Measurements from ENCODE around the gene PCDH18. TPM values are rescaled to one million over a fixed set of nuclear protein-coding genes. Genes with fewer than 3 reads are reported as not detected.
"Not testable (repeated sequence)": the region's sequence is repeated elsewhere in the genome, so short reads cannot be mapped to it uniquely, and the experiment has no call there.

The PCDH18 gene
- total and polyA plus RNA-seq, 3 experiments from 2014 or later: not detected

DNA sequence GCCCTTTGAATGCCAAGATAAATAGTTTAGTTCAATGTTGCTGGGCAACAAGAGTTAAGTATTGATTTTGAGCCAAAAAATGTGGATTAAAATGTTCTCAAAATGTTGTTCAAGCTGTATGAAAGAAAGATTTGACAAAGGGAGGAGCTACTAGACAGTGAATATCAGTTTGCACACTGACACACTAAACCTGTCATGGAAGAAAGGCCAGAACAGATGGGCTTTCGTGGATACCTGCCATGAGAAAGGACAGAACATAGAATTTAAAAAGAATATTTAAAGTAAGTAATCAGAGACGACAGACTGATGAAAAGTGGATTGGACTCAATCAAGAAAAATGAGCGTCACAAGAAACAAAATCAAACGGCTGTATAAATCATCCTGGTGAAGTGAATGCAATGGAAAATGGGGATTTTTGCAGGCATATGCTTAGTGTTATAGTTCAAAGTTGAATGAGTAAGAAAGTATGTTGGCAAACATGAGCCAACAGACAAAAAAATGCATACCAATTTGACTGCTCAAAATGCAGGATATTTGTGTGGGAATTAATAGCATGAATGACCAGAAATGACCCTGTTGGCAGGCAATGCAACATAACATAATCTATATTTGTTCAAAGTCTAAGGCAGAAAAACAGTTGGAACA lies 7.4 kb downstream of the PCDH18 start:
- H3K27ac ChIP-seq (ENCODE audit: low read depth, low read length): no peak overlapping the region
- DNase-seq: no peak
- peaks cover 0 to 2% of the 10 kb centered on the region in 2 donors for H3K27me3 Mint-ChIP-seq
- H3K4me3 ChIP-seq (ENCODE audit: low read length): no peak overlapping the region
- no peaks in the 10 kb centered on the region for H3K4me1 Mint-ChIP-seq
- H3K27me3 ChIP-seq (ENCODE audit: insufficient read depth, low read length, poor library complexity, severe bottlenecking): no peaks in the 10 kb centered on the region
- no peaks in the 10 kb centered on the region for H3K4me1 ChIP-seq (ENCODE audit: insufficient read depth, low read length)
- POLR2A ChIA-PET: no interaction called here
- no peaks in the 10 kb centered on the region for H3K36me3 Mint-ChIP-seq
- H3K9me3 Mint-ChIP-seq: peaks cover 0 to 10% (median 0%) of the 10 kb centered on the region in 5 donors
- no peaks in the 10 kb centered on the region for H3K36me3 ChIP-seq (ENCODE audit: insufficient read depth, low read length)
- no peak overlapping the region for H3K4me3 Mint-ChIP-seq
- H3K27ac Mint-ChIP-seq: no peak overlapping the region
- H3K9me3 ChIP-seq (ENCODE audit: low read length): no peaks in the 10 kb centered on the region
- CTCF ChIA-PET: no interaction called here

GRCh38 chr4:137523329-137523728 lies 9.0 kb downstream of the PCDH18 start:
- Histone ChIP-seq H3K4me3 (ENCODE audit: low read length) (no peak overlapping the region), H3K27ac (ENCODE audit: low read depth, low read length) (no peak overlapping the region), H3K4me1 (ENCODE audit: insufficient read depth, low read length) (no peaks in the 10 kb centered on the region), H3K27me3 (ENCODE audit: insufficient read depth, low read length, poor library complexity, severe bottlenecking) (no peaks in the 10 kb centered on the region), H3K36me3 (ENCODE audit: insufficient read depth, low read length) (no peaks in the 10 kb centered on the region), H3K9me3 (ENCODE audit: low read length) (no peaks in the 10 kb centered on the region)
- ChIA-PET POLR2A (no interaction called here), CTCF (no interaction called here)
- peaks cover 0 to 2% of the 10 kb centered on the region in 2 donors for H3K27me3 Mint-ChIP-seq
- H3K36me3 Mint-ChIP-seq: no peaks in the 10 kb centered on the region
- no peak overlapping the region for H3K4me3 Mint-ChIP-seq
- DNase-seq: no peak
- H3K9me3 Mint-ChIP-seq: peaks cover 0 to 10% (median 2%) of the 10 kb centered on the region in 5 donors
- no peak overlapping the region for H3K27ac Mint-ChIP-seq
- H3K4me1 Mint-ChIP-seq: no peaks in the 10 kb centered on the region

DNA sequence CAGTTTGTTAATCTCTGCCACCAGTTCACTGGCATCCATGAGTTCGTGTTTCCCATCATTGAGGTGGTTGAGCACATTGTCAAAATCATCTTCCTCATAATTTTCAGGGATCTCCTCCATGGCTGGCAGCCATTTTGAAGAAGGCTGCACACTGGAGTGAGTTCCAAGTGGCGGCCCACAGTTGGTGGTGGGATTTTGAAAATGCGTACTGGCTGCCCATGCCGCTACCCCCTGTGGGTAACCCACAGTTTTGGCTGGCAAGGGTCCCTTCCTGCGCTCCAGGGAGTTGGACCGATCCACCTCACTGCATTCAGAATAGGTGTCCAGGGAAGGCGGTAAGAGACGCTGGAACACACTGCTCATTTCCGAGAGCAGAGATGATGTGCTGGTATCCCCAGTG lies 11.2 kb downstream of the PCDH18 start:
- CTCF ChIA-PET: no interaction called here
- Histone ChIP-seq H3K36me3 (ENCODE audit: insufficient read depth, low read length) (no peaks in the 10 kb centered on the region), H3K4me3 (ENCODE audit: low read length) (no peak overlapping the region), H3K9me3 (ENCODE audit: low read length) (no peaks in the 10 kb centered on the region), H3K4me1 (ENCODE audit: insufficient read depth, low read length) (no peaks in the 10 kb centered on the region), H3K27me3 (ENCODE audit: insufficient read depth, low read length, poor library complexity, severe bottlenecking) (no peaks in the 10 kb centered on the region), H3K27ac (ENCODE audit: low read depth, low read length) (no peak overlapping the region)
- POLR2A ChIA-PET: no interaction called here
- Mint-ChIP-seq H3K36me3 (no peaks in the 10 kb centered on the region), H3K4me3 (no peak overlapping the region), H3K27ac (no peak overlapping the region), H3K9me3 (peaks cover 0 to 10% (median 2%) of the 10 kb centered on the region in 5 donors), H3K4me1 (no peaks in the 10 kb centered on the region), H3K27me3 (peaks cover 0 to 2% of the 10 kb centered on the region in 2 donors)
- no peak for DNase-seq

GRCh38 chr4:137519406-137519805 lies 12.9 kb downstream of the PCDH18 start:
- Histone ChIP-seq H3K27me3 (ENCODE audit: insufficient read depth, low read length, poor library complexity, severe bottlenecking) (no peaks in the 10 kb centered on the region), H3K4me3 (ENCODE audit: low read length) (no peak overlapping the region), H3K27ac (ENCODE audit: low read depth, low read length) (no peak overlapping the region), H3K36me3 (ENCODE audit: insufficient read depth, low read length) (no peaks in the 10 kb centered on the region), H3K4me1 (ENCODE audit: insufficient read depth, low read length) (no peaks in the 10 kb centered on the region), H3K9me3 (ENCODE audit: low read length) (no peaks in the 10 kb centered on the region)
- Mint-ChIP-seq H3K27me3 (peaks cover 0 to 2% of the 10 kb centered on the region in 2 donors), H3K4me1 (no peaks in the 10 kb centered on the region), H3K36me3 (no peaks in the 10 kb centered on the region), H3K27ac (no peak overlapping the region), H3K9me3 (peaks cover 0 to 6% (median 2%) of the 10 kb centered on the region in 5 donors), H3K4me3 (no peak overlapping the region)
- ChIA-PET POLR2A (no interaction called here), CTCF (interaction anchor here (0.6 kb wide), 1 partner anchor 36 kb away, joined by 3 read pairs; no protein-coding TSS in a partner anchor)
- no peak for DNase-seq

DNA sequence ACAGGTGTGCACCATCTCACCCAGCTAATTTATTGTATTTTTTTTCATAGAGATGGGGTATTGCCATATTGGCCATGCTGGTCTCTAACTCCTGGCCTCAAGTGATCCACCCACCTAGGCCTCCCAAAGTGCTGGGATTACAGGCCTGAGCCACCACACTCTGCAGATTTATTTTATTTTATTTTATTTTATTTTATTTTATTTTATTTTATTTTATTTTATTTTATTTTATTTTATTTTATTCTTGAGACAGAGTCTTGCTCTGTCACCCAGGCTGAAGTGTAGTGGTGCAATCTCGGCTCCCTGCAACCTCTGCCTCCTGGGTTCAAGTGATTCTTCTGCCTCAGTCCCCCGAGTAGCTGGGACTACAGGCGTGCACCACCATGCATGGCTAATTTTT lies 15.0 kb downstream of the PCDH18 start:
- H3K4me3 Mint-ChIP-seq; H3K27me3 ChIP-seq (ENCODE audit: insufficient read depth, low read length, poor library complexity, severe bottlenecking); DNase-seq; H3K27me3 Mint-ChIP-seq; H3K27ac Mint-ChIP-seq; H3K4me1 ChIP-seq (ENCODE audit: insufficient read depth, low read length); POLR2A ChIA-PET; H3K9me3 Mint-ChIP-seq; H3K4me3 ChIP-seq (ENCODE audit: low read length); H3K36me3 ChIP-seq (ENCODE audit: insufficient read depth, low read length); CTCF ChIA-PET; H3K4me1 Mint-ChIP-seq; H3K36me3 Mint-ChIP-seq; H3K9me3 ChIP-seq (ENCODE audit: low read length); H3K27ac ChIP-seq (ENCODE audit: low read depth, low read length): not testable (repeated sequence)

DNA sequence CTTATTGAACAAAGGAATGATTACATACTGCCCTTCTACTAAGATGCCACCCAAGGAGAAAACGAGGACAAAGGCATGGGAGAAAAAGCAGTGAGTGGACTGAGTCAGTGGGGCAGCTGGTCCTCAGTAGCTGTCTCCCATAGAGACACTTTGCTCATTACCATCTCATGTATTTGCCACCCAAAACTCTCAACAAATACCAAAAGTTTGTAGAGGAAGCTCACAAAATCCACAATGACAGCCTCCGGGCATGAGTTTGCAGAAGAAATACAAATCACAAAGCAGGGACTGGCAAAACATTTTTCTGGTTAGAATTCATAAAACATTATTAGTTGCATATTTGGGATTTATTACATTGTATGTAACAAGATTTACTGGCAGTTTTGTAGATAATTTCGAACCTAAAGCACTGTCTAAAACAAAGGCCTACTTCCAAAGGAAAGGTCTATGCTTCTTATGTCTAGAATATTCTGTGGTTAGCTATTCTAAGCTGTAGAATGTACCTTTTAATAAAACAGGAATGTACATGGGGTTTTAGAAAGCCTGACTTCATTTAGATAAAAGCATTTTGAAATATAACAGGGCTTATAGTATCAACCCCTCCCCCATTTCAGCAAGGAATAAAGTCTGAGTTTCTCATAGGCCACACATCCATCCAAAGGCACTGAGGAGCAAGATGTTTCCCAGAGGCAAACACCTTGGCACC lies 17.7 kb downstream of the PCDH18 start:
- no peaks in the 10 kb centered on the region for H3K4me1 ChIP-seq (ENCODE audit: insufficient read depth, low read length)
- no peaks in the 10 kb centered on the region for H3K9me3 ChIP-seq (ENCODE audit: low read length)
- no peak overlapping the region for H3K4me3 ChIP-seq (ENCODE audit: low read length)
- ChIA-PET CTCF (no interaction called here), POLR2A (no interaction called here)
- H3K27me3 Mint-ChIP-seq: no peaks in the 10 kb centered on the region
- no peak for DNase-seq
- H3K9me3 Mint-ChIP-seq: peaks cover 0 to 4% (median 2%) of the 10 kb centered on the region in 5 donors
- H3K4me1 Mint-ChIP-seq: no peaks in the 10 kb centered on the region
- no peaks in the 10 kb centered on the region for H3K27me3 ChIP-seq (ENCODE audit: insufficient read depth, low read length, poor library complexity, severe bottlenecking)
- H3K27ac Mint-ChIP-seq: no peak overlapping the region
- no peaks in the 10 kb centered on the region for H3K36me3 Mint-ChIP-seq
- no peak overlapping the region for H3K4me3 Mint-ChIP-seq
- no peak overlapping the region for H3K27ac ChIP-seq (ENCODE audit: low read depth, low read length)
- H3K36me3 ChIP-seq (ENCODE audit: insufficient read depth, low read length): no peaks in the 10 kb centered on the region

DNA sequence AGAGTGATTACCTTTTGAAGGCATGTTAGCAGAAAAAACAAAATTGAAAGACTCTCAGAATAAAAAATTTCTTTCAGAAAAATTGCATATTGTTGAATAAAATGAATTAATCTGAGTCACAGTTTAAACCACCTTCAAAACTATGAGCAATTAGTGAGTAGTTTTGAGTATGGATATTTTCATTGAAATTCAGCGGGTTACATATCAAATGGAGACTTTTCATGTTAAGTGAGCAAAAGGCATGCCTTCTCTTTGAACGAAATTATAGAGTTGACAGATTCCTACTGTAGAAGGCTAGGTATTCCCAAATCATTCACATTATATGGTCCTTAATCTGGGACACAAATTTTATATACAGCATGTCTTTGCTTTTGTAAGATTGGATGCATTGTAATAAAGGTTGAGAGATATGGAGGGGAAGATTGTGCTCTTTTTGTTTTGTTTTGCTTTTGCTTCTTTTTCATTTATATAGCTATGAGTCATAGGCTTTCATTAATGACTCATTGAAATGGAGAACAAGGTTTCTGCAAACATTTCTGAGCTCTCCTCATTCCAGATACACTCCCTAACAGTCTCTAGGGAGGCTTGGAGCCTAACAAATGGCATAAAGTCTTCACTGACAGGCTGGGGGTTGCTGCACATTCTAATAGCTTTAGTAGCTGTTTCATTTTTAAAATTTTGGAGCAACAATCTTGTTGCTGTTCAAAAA lies 21.6 kb downstream of the PCDH18 start:
- H3K4me3 Mint-ChIP-seq: no peak overlapping the region
- H3K4me1 ChIP-seq (ENCODE audit: insufficient read depth, low read length): no peaks in the 10 kb centered on the region
- CTCF ChIA-PET: no interaction called here
- no peaks in the 10 kb centered on the region for H3K36me3 ChIP-seq (ENCODE audit: insufficient read depth, low read length)
- H3K27ac Mint-ChIP-seq: no peak overlapping the region
- H3K36me3 Mint-ChIP-seq: no peaks in the 10 kb centered on the region
- no peaks in the 10 kb centered on the region for H3K4me1 Mint-ChIP-seq
- H3K9me3 ChIP-seq (ENCODE audit: low read length): no peaks in the 10 kb centered on the region
- DNase-seq: no peak
- POLR2A ChIA-PET: no interaction called here
- peaks cover 1 to 4% (median 2%) of the 10 kb centered on the region in 5 donors for H3K9me3 Mint-ChIP-seq
- no peaks in the 10 kb centered on the region for H3K27me3 Mint-ChIP-seq
- H3K27ac ChIP-seq (ENCODE audit: low read depth, low read length): no peak overlapping the region
- H3K27me3 ChIP-seq (ENCODE audit: insufficient read depth, low read length, poor library complexity, severe bottlenecking): no peaks in the 10 kb centered on the region
- no peak overlapping the region for H3K4me3 ChIP-seq (ENCODE audit: low read length)

- no peaks in the 10 kb centered on the region for H3K27me3 ChIP-seq (ENCODE audit: insufficient read depth, low read length, poor library complexity, severe bottlenecking)
- POLR2A ChIA-PET: no interaction called here
- H3K4me1 ChIP-seq (ENCODE audit: insufficient read depth, low read length): no peaks in the 10 kb centered on the region
- no peak overlapping the region for H3K4me3 Mint-ChIP-seq
- no peak for DNase-seq
- no peak overlapping the region for H3K27ac Mint-ChIP-seq
- no peak overlapping the region for H3K27ac ChIP-seq (ENCODE audit: low read depth, low read length)
- H3K9me3 Mint-ChIP-seq: peaks cover 0 to 7% (median 2%) of the 10 kb centered on the region in 5 donors
- H3K4me3 ChIP-seq (ENCODE audit: low read length): no peak overlapping the region
- H3K36me3 Mint-ChIP-seq: no peaks in the 10 kb centered on the region
- CTCF ChIA-PET: no interaction called here
- H3K4me1 Mint-ChIP-seq: no peaks in the 10 kb centered on the region
- no peaks in the 10 kb centered on the region for H3K9me3 ChIP-seq (ENCODE audit: low read length)
- no peaks in the 10 kb centered on the region for H3K27me3 Mint-ChIP-seq
- H3K36me3 ChIP-seq (ENCODE audit: insufficient read depth, low read length): no peaks in the 10 kb centered on the region
Measured at GRCh38 chr4:137509855-137510282, 22.4 kb downstream of the PCDH18 start.

Measured in CD8-positive, alpha-beta memory T cell (primary cell).